Measurements from ENCODE around the gene PIK3R5. TPM values are rescaled to one million over a fixed set of nuclear protein-coding genes. Genes with fewer than 3 reads are reported as not detected.

The PIK3R5 gene
- total RNA-seq, 3 donors from 2014 or later, result 8.4 to 17.8 (median 13.6) TPM

DNA sequence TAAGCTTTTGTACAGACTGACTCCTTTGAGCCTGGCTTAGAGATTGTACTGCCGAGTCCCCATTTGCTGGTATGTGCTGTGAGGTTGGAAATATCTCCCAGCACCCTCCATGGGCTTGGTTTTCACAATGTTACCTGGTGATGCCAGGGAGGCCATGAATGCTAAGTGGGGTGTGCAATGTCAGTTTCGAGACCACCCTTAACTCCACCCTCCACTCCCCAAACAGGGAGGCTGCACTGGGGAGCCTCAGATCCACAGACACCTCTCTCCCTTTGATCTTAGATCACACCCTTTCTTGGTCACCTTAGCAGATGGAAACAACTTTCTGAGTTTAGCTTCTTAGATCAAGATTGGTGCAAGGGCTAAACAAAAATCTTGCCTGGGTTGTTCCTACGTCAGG is 69.4 kb downstream of the PIK3R5 start:
- no peak for ATAC-seq
- Mint-ChIP-seq H3K4me3 (no peak overlapping the region), H3K9me3 (no peaks in the 10 kb centered on the region), H3K4me1 (ENCODE audit: low read depth) (peaks cover 77% of the 10 kb centered on the region), H3K27me3 (ENCODE audit: low read depth) (no peaks in the 10 kb centered on the region), H3K36me3 (ENCODE audit: insufficient read depth) (peaks cover 30% of the 10 kb centered on the region)
- no peak for DNase-seq

GRCh38 chr17:8894673-8895578 is 70.6 kb downstream of the PIK3R5 start:
- H3K4me1 Mint-ChIP-seq (ENCODE audit: low read depth), result peaks cover 65% of the 10 kb centered on the region
- DNase-seq (peak; percentile 46), ATAC-seq (peak; percentile 16 to 47)
- no peaks in the 10 kb centered on the region for H3K9me3 Mint-ChIP-seq
- H3K27me3 Mint-ChIP-seq (ENCODE audit: low read depth), result no peaks in the 10 kb centered on the region
- H3K36me3 Mint-ChIP-seq (ENCODE audit: insufficient read depth), result peaks cover 30% of the 10 kb centered on the region
- H3K4me3 Mint-ChIP-seq, result no peak overlapping the region

DNA sequence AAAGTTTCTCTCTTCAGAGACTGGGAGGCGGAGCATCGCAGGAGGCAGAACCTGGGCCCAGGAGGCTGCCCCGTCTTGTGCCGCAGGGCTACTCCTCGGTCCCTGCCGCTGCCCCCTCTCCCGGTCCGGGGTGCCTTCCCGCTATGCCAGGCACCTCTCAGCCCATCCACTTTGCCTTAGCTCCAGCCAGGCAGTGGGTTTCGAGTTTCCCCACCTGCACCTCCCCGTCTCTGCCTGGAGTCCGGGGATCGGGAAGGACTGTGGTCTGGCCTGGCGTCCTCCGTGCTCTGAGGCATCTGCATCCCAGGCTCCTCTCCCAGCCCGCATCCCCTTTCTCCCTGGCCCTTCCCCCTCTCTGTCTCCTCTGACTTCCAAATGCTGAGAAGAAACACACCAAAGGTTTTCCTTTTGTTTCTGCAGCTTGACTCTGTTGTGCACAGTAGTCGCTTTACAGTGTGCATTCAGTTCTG is 71.3 kb downstream of the PIK3R5 start:
- DNase-seq (no peak), ATAC-seq (no peak)
- Mint-ChIP-seq H3K9me3 (no peaks in the 10 kb centered on the region), H3K4me3 (no peak overlapping the region), H3K27me3 (ENCODE audit: low read depth) (no peaks in the 10 kb centered on the region), H3K4me1 (ENCODE audit: low read depth) (peaks cover 59% of the 10 kb centered on the region), H3K36me3 (ENCODE audit: insufficient read depth) (peaks cover 33% of the 10 kb centered on the region)

DNA sequence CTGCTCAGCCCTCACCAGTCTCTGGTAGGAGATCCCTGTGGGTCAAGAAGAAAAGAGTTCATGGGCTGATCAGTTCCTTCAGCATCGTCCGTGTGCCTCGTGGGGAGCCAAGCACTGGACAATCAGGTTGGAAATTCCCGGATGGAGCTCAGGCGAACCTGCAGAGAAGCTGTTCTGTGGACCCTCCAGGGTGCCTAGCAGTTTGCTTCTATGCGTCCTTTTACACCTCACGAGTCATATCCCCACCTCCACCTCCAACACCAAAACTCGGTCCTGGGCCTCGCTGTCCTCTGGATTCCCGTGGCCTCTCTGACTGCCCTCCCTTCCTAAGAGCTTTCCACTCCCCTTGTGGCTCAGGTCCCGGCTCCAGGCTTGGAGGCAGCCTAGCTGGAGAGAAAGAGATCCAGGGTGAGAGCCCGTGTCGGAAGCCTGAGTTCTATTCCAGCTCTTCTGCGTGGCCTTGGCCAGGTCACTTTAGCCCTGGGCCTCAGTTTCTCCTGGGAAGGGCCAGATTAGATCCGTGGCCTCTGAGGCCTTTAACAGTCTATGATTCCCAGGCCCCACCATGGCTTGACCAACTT is 71.8 kb downstream of the PIK3R5 start:
- Mint-ChIP-seq H3K4me1 (ENCODE audit: low read depth) (peaks cover 53% of the 10 kb centered on the region), H3K27me3 (ENCODE audit: low read depth) (no peaks in the 10 kb centered on the region), H3K9me3 (no peaks in the 10 kb centered on the region), H3K4me3 (no peak overlapping the region), H3K36me3 (ENCODE audit: insufficient read depth) (peaks cover 33% of the 10 kb centered on the region)
- no peak for ATAC-seq
- no peak for DNase-seq

DNA sequence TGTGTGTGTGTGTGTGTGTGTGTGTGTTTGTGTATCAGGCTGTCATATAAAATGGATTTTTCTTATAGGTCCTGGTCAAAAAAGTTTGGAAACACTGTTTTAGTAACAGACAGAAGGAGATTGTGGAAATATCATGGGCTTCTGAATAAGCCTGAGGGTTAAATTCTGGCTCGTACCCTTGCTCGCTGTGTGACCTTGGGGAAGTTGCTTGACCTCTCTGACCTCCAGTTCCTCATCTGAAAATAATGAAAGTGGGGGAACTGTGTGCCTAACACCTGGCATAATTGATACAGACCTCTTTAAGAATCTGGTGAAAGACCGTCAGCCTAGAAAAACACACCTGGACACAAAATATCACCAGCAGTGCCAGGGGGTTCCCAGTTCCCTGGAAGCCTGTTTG is 72.4 kb downstream of the PIK3R5 start:
- no peak for ATAC-seq

GRCh38 chr17:8892338-8892690 is 73.2 kb downstream of the PIK3R5 start:
- Mint-ChIP-seq H3K4me3 (no peak overlapping the region), H3K36me3 (ENCODE audit: insufficient read depth) (peaks cover 31% of the 10 kb centered on the region), H3K27me3 (ENCODE audit: low read depth) (no peaks in the 10 kb centered on the region), H3K9me3 (no peaks in the 10 kb centered on the region), H3K4me1 (ENCODE audit: low read depth) (peaks cover 39% of the 10 kb centered on the region)
- no peak for DNase-seq
- peak; percentile 29 to 58 for ATAC-seq

More for the DNA sequence above, 72.4 kb downstream of the PIK3R5 start:
- no peak for DNase-seq
- Mint-ChIP-seq H3K9me3 (no peaks in the 10 kb centered on the region), H3K4me1 (ENCODE audit: low read depth) (peaks cover 47% of the 10 kb centered on the region), H3K27me3 (ENCODE audit: low read depth) (no peaks in the 10 kb centered on the region), H3K36me3 (ENCODE audit: insufficient read depth) (peaks cover 33% of the 10 kb centered on the region), H3K4me3 (no peak overlapping the region)

DNA sequence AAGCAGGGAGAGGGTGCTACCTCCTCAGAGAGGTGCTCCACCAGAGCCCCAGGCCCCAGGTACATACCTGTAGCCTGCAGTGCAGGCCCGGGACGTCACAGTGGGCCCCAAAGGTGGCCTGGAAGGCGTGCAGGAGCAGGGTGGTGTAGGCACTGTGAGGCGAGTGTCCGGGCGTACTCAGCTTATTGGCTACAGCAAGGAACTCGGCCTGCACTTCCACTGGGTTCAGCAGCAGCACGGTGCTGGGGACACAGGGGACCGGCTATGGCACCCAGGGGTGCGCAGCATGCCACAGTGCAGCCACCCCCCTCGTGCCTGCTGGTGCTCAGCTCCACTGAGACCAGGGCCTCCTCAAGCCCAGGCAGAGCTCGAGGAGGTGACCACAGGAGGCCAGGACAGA is 74.8 kb downstream of the PIK3R5 start:
- DNase-seq, result no peak
- Mint-ChIP-seq H3K9me3 (no peaks in the 10 kb centered on the region), H3K36me3 (ENCODE audit: insufficient read depth) (peaks cover 30% of the 10 kb centered on the region), H3K4me1 (ENCODE audit: low read depth) (peaks cover 23% of the 10 kb centered on the region), H3K4me3 (no peak overlapping the region), H3K27me3 (ENCODE audit: low read depth) (no peaks in the 10 kb centered on the region)
- ATAC-seq, result no peak

- no peaks in the 10 kb centered on the region for H3K27me3 Mint-ChIP-seq (ENCODE audit: low read depth)
- H3K9me3 Mint-ChIP-seq, result no peaks in the 10 kb centered on the region
- ATAC-seq (no peak), DNase-seq (no peak)
- peaks cover 26% of the 10 kb centered on the region for H3K36me3 Mint-ChIP-seq (ENCODE audit: insufficient read depth)
- H3K4me1 Mint-ChIP-seq (ENCODE audit: low read depth), result peaks cover 13% of the 10 kb centered on the region
- no peak overlapping the region for H3K4me3 Mint-ChIP-seq
Observed at GRCh38 chr17:8889458-8890210, 75.9 kb downstream of the PIK3R5 start.

GRCh38 chr17:8888704-8889302 is 76.7 kb downstream of the PIK3R5 start:
- Mint-ChIP-seq H3K4me3 (no peak overlapping the region), H3K36me3 (ENCODE audit: insufficient read depth) (peaks cover 29% of the 10 kb centered on the region), H3K9me3 (no peaks in the 10 kb centered on the region), H3K27me3 (ENCODE audit: low read depth) (no peaks in the 10 kb centered on the region), H3K4me1 (ENCODE audit: low read depth) (peaks cover 11% of the 10 kb centered on the region)
- DNase-seq (no peak), ATAC-seq (no peak)

GRCh38 chr17:8887834-8888703 is 77.4 kb downstream of the PIK3R5 start:
- ATAC-seq, result no peak
- no peak for DNase-seq
- Mint-ChIP-seq H3K4me1 (ENCODE audit: low read depth) (peaks cover 11% of the 10 kb centered on the region), H3K9me3 (no peaks in the 10 kb centered on the region), H3K4me3 (no peak overlapping the region), H3K27me3 (ENCODE audit: low read depth) (no peaks in the 10 kb centered on the region), H3K36me3 (ENCODE audit: insufficient read depth) (peaks cover 32% of the 10 kb centered on the region)

- DNase-seq (no peak), ATAC-seq (no peak)
- Mint-ChIP-seq H3K4me3 (no peak overlapping the region), H3K9me3 (no peaks in the 10 kb centered on the region), H3K27me3 (ENCODE audit: low read depth) (no peaks in the 10 kb centered on the region), H3K4me1 (ENCODE audit: low read depth) (peaks cover 5% of the 10 kb centered on the region), H3K36me3 (ENCODE audit: insufficient read depth) (peaks cover 35% of the 10 kb centered on the region)
Observed at GRCh38 chr17:8887301-8887700, 78.2 kb downstream of the PIK3R5 start.

DNA sequence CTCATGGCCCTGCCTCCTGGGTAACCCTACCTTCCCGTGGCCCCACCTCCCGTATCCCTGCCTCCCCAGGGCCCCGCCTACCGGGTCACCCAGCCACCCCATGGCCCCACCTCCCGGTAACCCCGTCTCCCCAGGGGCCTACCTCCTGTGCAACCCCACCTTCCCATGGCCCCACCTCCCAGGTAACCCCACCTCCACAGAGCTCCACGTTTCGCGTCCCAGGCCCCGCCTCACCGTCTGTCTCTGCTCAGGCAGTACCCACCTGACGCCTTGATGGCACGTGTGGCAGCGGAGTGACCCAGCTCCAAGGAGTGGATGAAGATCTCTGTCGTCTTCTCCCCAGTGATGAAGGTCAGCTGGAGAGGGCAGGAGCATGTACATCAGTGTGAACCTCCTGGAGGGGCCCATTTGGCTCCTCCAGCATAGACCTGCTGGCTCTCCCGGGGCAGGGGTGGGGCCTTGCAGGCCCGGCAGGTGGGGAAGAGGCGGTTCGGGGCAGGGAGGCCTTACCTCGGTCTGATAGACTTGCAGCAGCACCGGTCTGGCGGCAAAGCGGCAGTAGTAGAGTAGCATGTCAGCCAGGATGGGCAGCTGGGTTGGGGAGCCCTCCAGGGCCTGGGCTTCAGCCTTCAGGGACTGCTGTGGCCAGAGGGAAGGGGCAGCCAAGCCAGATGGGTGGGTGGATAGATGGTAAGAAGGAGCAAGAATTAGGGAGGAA is 79.4 kb downstream of the PIK3R5 start:
- DNase-seq (no peak), ATAC-seq (no peak)
- Mint-ChIP-seq H3K36me3 (ENCODE audit: insufficient read depth) (peaks cover 30% of the 10 kb centered on the region), H3K9me3 (no peaks in the 10 kb centered on the region), H3K27me3 (ENCODE audit: low read depth) (no peaks in the 10 kb centered on the region), H3K4me1 (ENCODE audit: low read depth) (no peaks in the 10 kb centered on the region), H3K4me3 (no peak overlapping the region)

Data from activated T-cell treated with anti-CD3 and anti-CD28 coated beads, Interleukin-2, amount 50 U/mL, for 4 hours (primary cell).